A673 (cell line): ENCODE measurements around the gene SLC43A1. TPM values are rescaled to one million over a fixed set of nuclear protein-coding genes. Genes with fewer than 3 reads are reported as not detected.

Source experiments
- BruUV-seq: library from RNA; stranded (reverse); fragments of 400-500 nt; replicated peaks from 2 replicates; lab custom pipeline; 2021; lab: Mats Ljungman, UMichigan
- CTCF ChIA-PET: fragments of 300-600 bp; sonication (Branson Sonifier 250); formaldehyde crosslinking; loops from one replicate; lab custom pipeline; 2022; ENCODE audit warnings: antibody characterized with exemption; lab: Charles Lee
- POLR2A ChIA-PET: fragments of 300-600 bp; sonication (Branson Sonifier 250); formaldehyde crosslinking; loops from one replicate; lab custom pipeline; 2022; ENCODE audit warnings: antibody characterized with exemption; ENCODE audit not compliant: low non-redundant PET; lab: Charles Lee
- DNase-seq: peaks from one replicate; pipeline ENCODE4 v3.0.0-alpha.2; 2015; ENCODE audit warnings: low spot score
- H3K27ac ChIP-seq: fragments of 200-600 bp; sonication (generic); 2 replicates; pipeline ENCODE4 v1.5.1; 2016; ENCODE audit warnings: mixed run types, low read depth, mild to moderate bottlenecking, mixed read lengths, antibody characterized with exemption, low read length; ENCODE audit not compliant: poor library complexity, severe bottlenecking
- H3K27me3 ChIP-seq: fragments of 200-600 bp; sonication (generic); replicated peaks from 2 replicates; pipeline ENCODE4 v1.6.1; 2017; ENCODE audit warnings: mixed run types, low read depth, mild to moderate bottlenecking, mixed read lengths, antibody characterized with exemption, low read length; ENCODE audit not compliant: insufficient read depth, poor library complexity
- H3K36me3 ChIP-seq: fragments of 200-600 bp; sonication (generic); 2 replicates; pipeline ENCODE4 v1.6.1; 2016; ENCODE audit warnings: mixed run types, mild to moderate bottlenecking, mixed read lengths, antibody characterized with exemption, low read length; ENCODE audit not compliant: insufficient read depth, poor library complexity, severe bottlenecking
- H3K4me1 ChIP-seq: fragments of 200-600 bp; sonication (generic); 2 replicates; pipeline ENCODE4 v1.6.1; 2017; ENCODE audit warnings: mixed run types, mild to moderate bottlenecking, mixed read lengths, antibody characterized with exemption, low read length; ENCODE audit not compliant: insufficient read depth, poor library complexity, severe bottlenecking
- H3K4me3 ChIP-seq: fragments of 200-600 bp; sonication (generic); 2 replicates; pipeline ENCODE4 v1.5.1; 2016; ENCODE audit warnings: low read depth, mixed run types, mild to moderate bottlenecking, mixed read lengths, low read length; ENCODE audit not compliant: poor library complexity, severe bottlenecking
- H3K9me3 ChIP-seq: fragments of 200-600 bp; sonication (generic); 2 replicates; pipeline ENCODE4 v1.6.1; 2016; ENCODE audit warnings: mixed run types, low read depth, mild to moderate bottlenecking, mixed read lengths, antibody characterized with exemption, low read length; ENCODE audit not compliant: poor library complexity, severe bottlenecking
- CTCF ChIP-seq: fragments of 300-800, 200-600 bp; sonication (generic); conservative IDR thresholded peaks from 2 replicates; pipeline ENCODE4 v1.5.1; 2017; ENCODE audit warnings: low read depth, mild to moderate bottlenecking, antibody characterized with exemption, low read length, moderate library complexity, mixed read lengths
- EZH2 ChIP-seq: fragments of 200-600 bp; sonication (generic); IDR thresholded peaks from 2 replicates; pipeline ENCODE4 v1.6.1; 2017; ENCODE audit warnings: borderline replicate concordance, low read depth, mild to moderate bottlenecking, mixed read lengths, antibody characterized with exemption, low read length; ENCODE audit not compliant: poor library complexity, severe bottlenecking
- intact Hi-C: fragments of 100-400 bp; cut with micrococcal nuclease; formaldehyde crosslinking; loops from one replicate; pipeline ENCODE4 v1.10.0; 2022; ENCODE audit not compliant: unreplicated experiment
- total RNA-seq: library from RNA; stranded (reverse); gene quantifications from 2 replicates; pipeline ENCODE4 v1.2.3, GENCODE V29; 2021

Gene SLC43A1
- total RNA-seq, 1 experiment from 2014 or later, result 18.4 TPM

DNA sequence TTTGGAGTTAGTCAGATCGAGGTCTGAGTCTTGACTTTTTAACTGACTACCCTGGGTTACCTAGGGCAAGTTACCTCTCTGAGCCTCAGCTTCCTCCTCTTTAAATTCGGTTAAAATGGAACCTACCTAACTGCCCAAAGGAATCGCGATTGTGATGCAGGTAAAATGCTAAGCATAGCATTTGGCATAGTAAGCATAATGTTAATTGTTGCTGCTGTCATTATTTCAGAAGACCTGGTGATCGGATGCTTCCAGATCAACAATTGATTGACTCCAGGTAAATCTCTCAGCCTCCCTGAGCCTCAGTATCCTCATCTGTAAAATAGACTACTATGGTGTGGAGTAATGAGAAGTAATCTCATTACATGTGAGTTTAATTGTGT is 550 bp upstream of the SLC43A1 start:
- peaks cover 26% of the 10 kb centered on the region for H3K4me1 ChIP-seq
- ChIA-PET CTCF (interaction anchor here (1.2 kb wide), 1 partner anchor 58 kb away, joined by 6 read pairs; no protein-coding TSS in a partner anchor), POLR2A (interaction anchor here (0.6 to 0.7 kb wide), 3 partner anchors 17 to 135 kb away, joined by 3 to 9 read pairs (median 3); no protein-coding TSS in a partner anchor)
- intact Hi-C loops, result no loop called here
- TF ChIP-seq EZH2, result no peak
- TF ChIP-seq CTCF, result no peak
- H3K9me3 ChIP-seq, result no peaks in the 10 kb centered on the region
- H3K36me3 ChIP-seq, result no peaks in the 10 kb centered on the region
- no peaks in the 10 kb centered on the region for H3K27me3 ChIP-seq
- H3K4me3 ChIP-seq, result peak overlapping the region; percentile 76
- no peak for DNase-seq
- no TSS peak for BruUV-seq
- H3K27ac ChIP-seq, result no peak overlapping the region

DNA sequence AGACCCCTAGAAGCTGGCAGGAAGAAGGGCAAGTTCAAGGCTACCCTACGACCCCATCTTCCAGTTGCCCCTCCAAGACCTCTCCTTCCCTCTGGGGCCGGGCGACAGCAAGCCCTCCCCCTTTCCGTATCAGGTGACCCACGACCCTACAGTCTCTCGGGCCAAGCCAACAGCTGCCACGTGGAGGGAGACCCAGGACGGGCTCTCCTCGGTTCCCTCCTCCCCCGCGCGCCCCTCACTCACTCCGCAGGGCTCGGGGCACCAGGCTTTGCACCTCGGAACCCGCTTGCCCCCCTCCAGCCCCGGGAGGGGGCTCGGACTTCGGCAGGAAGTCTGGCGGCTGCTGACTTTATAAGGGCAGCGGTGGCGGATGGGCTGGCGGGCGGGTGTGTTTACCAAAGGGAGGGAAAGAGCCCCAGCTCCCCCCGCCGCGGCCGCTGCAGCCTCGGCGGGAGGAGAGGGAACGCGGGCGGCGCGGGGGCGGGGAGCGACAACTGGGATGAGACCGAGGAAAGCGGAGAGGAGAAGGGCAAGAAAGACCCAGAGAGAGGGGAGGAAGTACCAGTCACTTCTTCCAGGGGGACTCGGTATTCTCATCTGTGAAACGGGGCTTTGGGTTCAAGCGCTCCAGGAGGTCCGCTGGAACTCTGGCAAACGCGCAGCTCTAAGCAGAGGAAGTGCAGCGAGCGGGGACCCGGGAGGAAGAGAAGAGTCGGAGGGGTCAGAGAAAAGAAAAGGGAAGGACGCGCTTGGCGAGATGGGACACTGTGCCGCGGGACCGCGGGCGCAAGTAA is 767 bp downstream of the SLC43A1 start:
- DNase-seq, result peak; percentile 43
- POLR2A ChIA-PET, result no interaction called here
- BruUV-seq, result no TSS peak
- Histone ChIP-seq H3K27ac (peak overlapping the region; percentile 63), H3K4me3 (peak overlapping the region; percentile 76), H3K9me3 (no peaks in the 10 kb centered on the region), H3K36me3 (no peaks in the 10 kb centered on the region), H3K27me3 (no peaks in the 10 kb centered on the region), H3K4me1 (peaks cover 28% of the 10 kb centered on the region)
- CTCF ChIA-PET, result interaction anchor here (0.7 to 1.3 kb wide), 3 partner anchors 12 to 132 kb away, joined by 4 to 6 read pairs (median 6); no protein-coding TSS in a partner anchor
- intact Hi-C loops, result no loop called here
- no peak for TF ChIP-seq EZH2

DNA sequence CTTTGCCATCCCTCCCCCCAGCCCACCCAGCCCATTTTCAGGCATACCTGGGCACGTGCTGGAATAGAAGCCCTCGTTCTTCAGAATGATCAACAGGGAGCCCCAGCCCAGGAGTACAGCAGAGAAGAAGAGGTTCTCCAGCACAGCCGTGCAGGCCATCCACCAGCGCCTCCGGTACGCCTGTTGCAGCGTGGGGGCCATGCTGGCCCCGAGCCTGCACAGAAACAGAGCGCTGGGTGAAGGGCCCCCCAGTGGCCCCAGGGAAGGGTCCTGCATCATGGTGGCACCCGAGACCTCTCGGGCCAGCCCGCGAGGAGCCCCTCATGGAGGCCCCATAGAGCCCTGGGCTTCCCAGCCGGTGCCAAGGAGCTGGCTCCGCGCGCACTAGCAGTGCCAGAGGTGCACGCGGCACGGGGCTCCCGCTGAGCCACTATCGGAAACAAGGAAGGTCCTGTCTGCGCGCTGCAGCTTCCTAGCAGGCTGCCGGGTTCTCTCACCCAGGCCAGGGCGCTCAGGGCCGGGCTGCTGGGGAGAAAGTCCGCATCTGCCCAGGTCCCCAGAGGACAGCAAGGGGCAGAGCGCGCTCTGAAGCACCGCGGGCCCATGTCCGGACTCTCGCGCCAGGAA is 1.5 kb downstream of the SLC43A1 start:
- Histone ChIP-seq H3K27ac (peak overlapping the region; percentile 63), H3K4me3 (peak overlapping the region; percentile 76), H3K4me1 (peaks cover 28% of the 10 kb centered on the region), H3K27me3 (no peaks in the 10 kb centered on the region), H3K9me3 (no peaks in the 10 kb centered on the region), H3K36me3 (no peaks in the 10 kb centered on the region)
- intact Hi-C loops, result no loop called here
- BruUV-seq, result no TSS peak
- peak; percentile 62 for DNase-seq
- CTCF ChIA-PET, result interaction anchor here (1.3 kb wide), 1 partner anchor 12 kb away, joined by 6 read pairs; no protein-coding TSS in a partner anchor
- no peak for TF ChIP-seq CTCF
- no peak for TF ChIP-seq EZH2
- POLR2A ChIA-PET, result no interaction called here
